Keratinocyte (primary cell): ENCODE results near the gene TGIF1.

Source experiments
- EZH2 ChIP-seq: IDR thresholded peaks from one replicate; pipeline ENCODE4 v1.6.1; 2012; ENCODE audit warnings: inconsistent platforms, mild to moderate bottlenecking, low read length, moderate library complexity
- TF ChIP-seq, protein P1 (sequence below), 3 experiments: IDR thresholded peaks in 1 of 3; conservative IDR thresholded peaks in 1 of 3; optimal IDR thresholded peaks in 1 of 3; 2 replicates in 2 of 3; 3 replicates in 1 of 3; pipeline versions ENCODE3 to v1.5.1; 2011; ENCODE audit warnings: low read length in 3 of 3, mild to moderate bottlenecking in 3 of 3, moderate library complexity in 2 of 3, control low read depth in 1 of 3, inconsistent platforms in 1 of 3; ENCODE audit not compliant: insufficient read depth in 2 of 3; ENCODE audit errors: extremely low read depth in 1 of 3

GRCh38 chr18:3422905-3423304 is 27.1 kb upstream of the TGIF1 start:
- TF ChIP-seq, protein P1, sequence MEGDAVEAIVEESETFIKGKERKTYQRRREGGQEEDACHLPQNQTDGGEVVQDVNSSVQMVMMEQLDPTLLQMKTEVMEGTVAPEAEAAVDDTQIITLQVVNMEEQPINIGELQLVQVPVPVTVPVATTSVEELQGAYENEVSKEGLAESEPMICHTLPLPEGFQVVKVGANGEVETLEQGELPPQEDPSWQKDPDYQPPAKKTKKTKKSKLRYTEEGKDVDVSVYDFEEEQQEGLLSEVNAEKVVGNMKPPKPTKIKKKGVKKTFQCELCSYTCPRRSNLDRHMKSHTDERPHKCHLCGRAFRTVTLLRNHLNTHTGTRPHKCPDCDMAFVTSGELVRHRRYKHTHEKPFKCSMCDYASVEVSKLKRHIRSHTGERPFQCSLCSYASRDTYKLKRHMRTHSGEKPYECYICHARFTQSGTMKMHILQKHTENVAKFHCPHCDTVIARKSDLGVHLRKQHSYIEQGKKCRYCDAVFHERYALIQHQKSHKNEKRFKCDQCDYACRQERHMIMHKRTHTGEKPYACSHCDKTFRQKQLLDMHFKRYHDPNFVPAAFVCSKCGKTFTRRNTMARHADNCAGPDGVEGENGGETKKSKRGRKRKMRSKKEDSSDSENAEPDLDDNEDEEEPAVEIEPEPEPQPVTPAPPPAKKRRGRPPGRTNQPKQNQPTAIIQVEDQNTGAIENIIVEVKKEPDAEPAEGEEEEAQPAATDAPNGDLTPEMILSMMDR (optimal IDR thresholded peaks at IDR 0.05 in 1 of 3, IDR thresholded peaks at IDR 0.05 in 1 of 3, conservative IDR thresholded peaks at IDR 0.05 in 1 of 3; ENCODE audit: extremely low read depth in 1 of 3, insufficient read depth in 2 of 3, low read length in 3 of 3) = no peak
- no peak for TF ChIP-seq EZH2
